Activated gamma-delta T cell (primary cell): ENCODE measurements around the gene SPATA31E1.

Source experiments
- DNase-seq: peaks from one replicate; lab custom pipeline; 2025; lab: John Stamatoyannopoulos, UW

The SPATA31E1 gene

GRCh38 chr9:87863882-87864465 is 18.7 kb upstream of the SPATA31E1 start:
- no peak for DNase-seq

- no peak for DNase-seq
Observed at GRCh38 chr9:87864915-87865314, 17.8 kb upstream of the SPATA31E1 start.

DNA sequence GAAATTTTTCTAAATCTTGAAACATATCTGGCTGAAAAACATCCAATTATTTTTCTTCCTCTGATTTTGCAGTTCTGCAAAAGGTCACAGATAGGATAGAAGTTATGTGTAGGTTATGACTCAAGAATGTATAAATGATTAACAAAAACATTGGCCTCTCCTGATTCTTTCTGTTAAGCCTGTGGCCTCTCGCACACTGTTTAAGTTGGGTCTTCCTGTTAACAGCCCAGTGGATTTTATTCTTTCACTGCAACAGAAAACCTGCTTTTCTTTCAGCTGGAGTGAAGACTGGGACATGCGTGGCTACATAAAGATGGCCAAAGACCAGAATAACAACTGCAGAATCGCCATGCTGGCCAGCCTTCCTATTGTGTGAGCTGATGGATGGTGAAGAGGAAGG is 17.1 kb upstream of the SPATA31E1 start:
- DNase-seq, result no peak

DNA sequence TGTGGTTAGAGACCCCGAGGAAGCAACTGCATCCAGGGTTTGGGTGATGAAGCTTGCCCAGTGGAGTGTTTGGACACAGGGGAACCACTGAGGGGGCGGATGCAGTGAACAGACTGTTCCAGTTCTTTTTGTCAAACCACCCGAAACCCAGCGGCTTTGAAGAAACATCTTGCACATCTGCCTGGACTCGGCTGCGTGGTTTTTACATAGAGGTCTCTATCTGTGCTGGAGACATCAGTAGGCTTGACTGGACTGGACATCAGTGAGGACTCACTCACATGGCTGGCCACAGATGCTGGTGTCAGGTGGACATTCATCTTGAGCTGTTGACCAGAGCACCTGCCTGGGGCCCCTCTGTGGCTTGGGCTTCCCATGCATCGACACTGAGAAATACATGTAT is 15.3 kb upstream of the SPATA31E1 start:
- DNase-seq, result no peak

GRCh38 chr9:87868175-87868574 is 14.5 kb upstream of the SPATA31E1 start:
- no peak for DNase-seq

- DNase-seq, result no peak
Observed at GRCh38 chr9:87868635-87869034, 14.0 kb upstream of the SPATA31E1 start.

GRCh38 chr9:87869082-87869481 is 13.6 kb upstream of the SPATA31E1 start:
- no peak for DNase-seq

DNA sequence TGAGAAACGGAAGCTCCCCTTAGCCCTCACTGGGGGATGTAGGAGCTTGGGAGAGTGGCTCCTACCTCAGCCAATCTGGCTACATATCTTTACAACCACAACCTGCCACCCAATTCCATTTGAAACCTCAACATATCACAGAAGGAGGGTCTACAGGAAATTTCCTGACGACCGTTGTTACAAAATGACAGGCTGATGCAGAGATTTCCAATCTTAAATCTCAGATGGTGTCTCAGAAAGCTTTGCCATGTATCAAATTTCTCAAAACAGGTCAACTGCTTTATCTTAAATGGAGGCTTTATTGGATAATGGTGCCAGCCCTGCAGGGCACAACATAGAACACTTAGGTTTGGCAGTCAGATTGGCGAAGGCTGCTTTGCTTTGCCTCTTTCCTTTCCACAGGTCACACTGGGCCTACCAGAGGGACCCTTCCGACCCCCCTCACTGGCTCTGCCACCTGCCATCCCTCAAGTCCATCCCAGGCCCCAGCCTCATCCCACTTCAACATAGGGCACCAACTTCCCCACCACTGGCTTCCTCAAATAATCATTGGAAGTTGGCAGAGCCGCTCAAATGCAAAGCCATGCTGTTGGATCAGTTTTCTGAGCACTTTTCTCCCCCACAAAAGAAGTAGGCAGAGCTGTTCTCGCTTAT is 11.1 kb upstream of the SPATA31E1 start:
- DNase-seq, result no peak

- DNase-seq, result no peak
Observed at GRCh38 chr9:87872079-87872624, 10.5 kb upstream of the SPATA31E1 start.

- no peak for DNase-seq
Observed at GRCh38 chr9:87873607-87874303, 8.9 kb upstream of the SPATA31E1 start.

- no peak for DNase-seq
Observed at GRCh38 chr9:87874304-87874623, 8.4 kb upstream of the SPATA31E1 start.

DNA sequence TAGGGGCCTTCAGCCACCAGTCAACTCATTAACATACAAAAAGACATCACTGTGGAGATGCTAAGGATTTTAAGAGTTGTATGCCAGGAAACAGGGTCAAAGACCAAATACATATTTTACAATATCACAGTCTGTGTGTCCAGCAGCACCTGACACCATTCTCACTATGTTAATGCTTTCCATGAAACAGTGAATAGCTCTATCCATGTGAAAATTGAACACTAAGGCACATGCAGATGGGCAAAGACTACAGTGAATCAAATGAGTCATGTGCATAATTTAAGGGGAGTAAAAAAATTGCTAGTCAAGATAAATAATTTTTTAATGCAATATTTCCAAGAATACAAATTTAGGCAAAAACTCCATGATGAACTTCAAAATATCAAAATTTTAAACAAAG is 7.6 kb upstream of the SPATA31E1 start:
- DNase-seq, result no peak

DNA sequence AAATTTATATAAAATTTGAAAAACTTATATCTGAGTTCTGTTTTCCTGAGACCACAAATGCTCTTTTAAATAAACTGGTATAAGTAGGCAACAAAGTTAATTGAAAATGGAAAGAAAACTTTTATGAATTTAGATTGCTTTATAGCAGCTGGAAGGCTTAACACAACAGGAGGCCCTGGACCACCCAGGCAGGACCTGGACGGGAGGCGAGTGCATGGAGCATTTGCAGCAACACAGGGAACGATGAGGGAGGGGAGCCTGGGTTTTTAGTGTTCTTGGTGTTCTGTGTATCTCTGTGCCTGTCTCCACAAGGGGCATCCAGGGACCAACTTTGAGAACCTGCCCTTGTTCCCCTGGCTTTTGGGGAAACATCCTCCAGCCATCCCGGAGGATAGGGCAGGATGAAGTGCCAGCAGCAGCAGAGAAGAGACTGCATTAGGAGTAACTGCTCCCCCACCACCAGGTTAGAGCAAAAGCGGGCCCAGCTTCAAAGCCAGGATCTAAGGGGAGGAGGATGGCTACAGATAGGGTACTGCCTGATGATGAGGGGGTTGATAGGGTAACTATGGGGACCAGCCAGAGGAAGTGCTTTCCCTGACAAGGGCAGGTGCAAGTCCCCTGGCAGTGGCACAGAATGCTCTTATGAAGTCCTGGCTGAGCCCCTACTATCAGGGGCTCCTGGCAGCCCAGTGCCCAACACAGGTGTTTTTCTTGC is 6.7 kb upstream of the SPATA31E1 start:
- no peak for DNase-seq

- no peak for DNase-seq
Observed at GRCh38 chr9:87876708-87877107, 6.0 kb upstream of the SPATA31E1 start.

DNA sequence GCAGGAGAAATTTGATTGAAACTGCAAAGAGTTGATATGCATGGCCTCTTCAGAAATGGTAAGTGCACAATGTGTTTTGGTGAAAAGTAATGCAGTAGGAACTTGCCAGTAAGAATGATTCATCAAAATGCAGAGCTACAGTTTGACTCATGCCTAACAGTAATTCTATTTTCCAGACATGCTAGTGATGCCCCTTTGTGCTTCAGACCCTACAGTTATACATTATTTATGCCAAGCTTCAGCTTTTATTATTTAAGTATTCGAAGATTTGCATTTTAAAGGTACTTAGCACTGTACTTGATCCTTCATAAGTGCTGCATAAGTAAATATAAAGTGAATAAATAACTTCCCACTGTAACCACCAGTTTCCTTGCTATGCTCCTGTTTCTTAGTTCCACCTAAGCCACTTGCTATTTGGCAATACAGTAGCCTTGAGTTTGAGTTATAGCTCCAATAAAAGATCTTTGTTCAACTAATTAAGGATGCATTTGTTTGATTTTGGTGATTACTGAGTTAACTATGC is 3.6 kb upstream of the SPATA31E1 start:
- no peak for DNase-seq

DNA sequence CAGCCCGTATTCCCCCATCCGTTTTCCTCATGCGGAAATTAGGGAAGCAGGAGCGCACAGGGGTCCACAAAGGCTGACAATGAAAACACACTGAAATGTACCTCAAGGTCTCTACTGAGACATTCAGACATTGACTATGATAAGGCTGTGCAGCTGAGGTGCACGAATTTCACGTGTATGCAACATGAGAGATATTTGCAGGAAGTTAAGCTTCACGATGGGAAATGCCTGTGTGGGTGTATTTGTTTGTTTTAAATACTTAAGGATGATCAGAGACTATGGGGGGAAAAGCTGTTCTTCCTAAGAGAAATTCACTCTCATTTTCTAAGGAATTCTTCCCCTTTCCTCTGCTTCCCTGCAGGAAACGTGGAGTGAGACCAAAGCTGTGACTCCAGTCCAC is 2.6 kb upstream of the SPATA31E1 start:
- DNase-seq, result no peak

- DNase-seq, result no peak
Observed at GRCh38 chr9:87880683-87881082, 2.0 kb upstream of the SPATA31E1 start.

DNA sequence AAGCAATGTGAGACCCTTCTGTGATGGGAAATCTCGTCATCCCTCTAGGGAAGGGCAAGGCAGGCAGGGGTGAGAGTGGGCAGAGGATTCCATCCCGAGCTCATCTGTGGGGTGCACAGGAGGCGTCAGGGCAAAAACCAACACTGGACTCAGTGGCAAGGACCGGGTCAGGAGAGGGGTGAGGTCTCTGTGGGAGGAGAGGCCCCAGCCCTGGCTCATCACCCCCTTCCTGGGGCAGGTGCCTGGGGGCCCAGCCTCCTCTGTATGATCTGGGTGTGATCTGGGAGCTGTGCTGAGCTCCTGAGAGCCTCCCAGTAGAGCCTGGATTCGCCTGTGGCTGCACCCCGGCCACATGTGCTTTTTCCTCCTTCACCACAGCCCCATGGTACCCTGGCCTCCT is 597 bp downstream of the SPATA31E1 start:
- no peak for DNase-seq

GRCh38 chr9:87883990-87884389 is 1.3 kb downstream of the SPATA31E1 start:
- DNase-seq, result no peak

GRCh38 chr9:87884578-87885459 is 2.1 kb downstream of the SPATA31E1 start:
- no peak for DNase-seq

GRCh38 chr9:87885484-87886189 is 3.0 kb downstream of the SPATA31E1 start:
- DNase-seq, result no peak
